Neutrophil (primary cell): ENCODE data around the gene DISP1.

Source experiments
- H3K27ac ChIP-seq: fragments of 200-600 bp; sonication (generic); 2 replicates; pipeline ENCODE4 v1.5.1; 2016; ENCODE audit warnings: mild to moderate bottlenecking, moderate library complexity
- H3K27me3 ChIP-seq: fragments of 200-600 bp; sonication (generic); 2 replicates; pipeline ENCODE4 v1.6.0; 2016; ENCODE audit warnings: mild to moderate bottlenecking
- H3K36me3 ChIP-seq: fragments of 200-600 bp; sonication (generic); 2 replicates; pipeline ENCODE4 v1.5.1; 2017
- H3K4me1 ChIP-seq, 2 experiments: fragments of 200-600 bp in 1 of 2; sonication (generic) in 1 of 2; 1 replicate in 1 of 2; 2 replicates in 1 of 2; pipeline versions ENCODE4 v1.5.1 to v1.6.1; 2013 to 2016; ENCODE audit warnings: low read depth in 1 of 2, low read length in 1 of 2, mild to moderate bottlenecking in 1 of 2, moderate library complexity in 1 of 2; ENCODE audit not compliant: control insufficient read depth in 1 of 2, insufficient read depth in 1 of 2
- H3K4me3 ChIP-seq, 2 experiments: fragments of 200-600 bp in 1 of 2; sonication (generic) in 1 of 2; 1 replicate in 1 of 2; 2 replicates in 1 of 2; pipeline ENCODE4 v1.5.1; 2013 to 2016; ENCODE audit warnings: low read depth in 1 of 2, low read length in 1 of 2, mild to moderate bottlenecking in 1 of 2, moderate library complexity in 1 of 2
- H3K9me3 ChIP-seq: fragments of 200-600 bp; sonication (generic); 2 replicates; pipeline ENCODE4 v1.5.1; 2016
- TF ChIP-seq, protein P1 (sequence below): fragments of 200-600 bp; sonication (generic); IDR thresholded peaks from 2 replicates; pipeline ENCODE4 v1.5.1; 2016; ENCODE audit warnings: antibody characterized with exemption

DISP1 gene

DNA sequence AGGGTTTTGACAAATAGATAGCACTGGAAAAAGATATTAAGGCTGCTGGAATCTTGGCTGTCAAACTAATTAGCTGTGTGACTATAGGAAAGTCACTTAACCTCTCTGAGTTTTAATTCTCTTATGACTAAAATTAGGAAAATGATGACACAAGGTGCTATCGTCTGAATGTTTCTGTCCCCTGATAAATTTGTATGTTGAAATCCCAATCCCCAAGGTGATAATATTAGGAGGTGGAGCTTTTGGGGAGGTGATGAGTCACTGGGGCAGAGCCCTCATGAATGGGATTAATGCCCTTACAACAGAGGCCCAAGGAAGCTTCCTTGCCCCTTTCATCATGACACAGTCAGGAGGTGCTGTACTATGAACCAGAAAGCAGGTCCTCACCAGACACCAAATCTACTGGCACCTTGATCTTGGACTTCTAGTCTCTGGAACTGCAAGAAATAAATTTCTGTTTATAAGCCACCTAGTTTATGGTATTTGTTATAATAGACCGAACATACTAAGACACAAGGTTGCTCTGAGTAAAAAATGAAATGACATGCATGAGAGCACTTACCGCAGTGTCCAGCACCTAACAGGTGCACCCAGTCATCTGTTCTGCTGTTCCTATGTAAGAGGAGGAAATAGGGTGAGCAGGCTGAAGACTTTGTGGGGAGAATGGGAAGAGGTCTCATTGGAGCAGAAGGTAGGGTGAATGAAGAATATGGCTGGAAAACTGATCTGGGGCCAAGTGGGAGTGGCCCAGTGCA lies 26.3 kb upstream of the DISP1 start:
- H3K27ac ChIP-seq: no peak overlapping the region
- no peak overlapping the region for H3K4me3 ChIP-seq
- H3K9me3 ChIP-seq: no peaks in the 10 kb centered on the region
- TF ChIP-seq, protein P1, sequence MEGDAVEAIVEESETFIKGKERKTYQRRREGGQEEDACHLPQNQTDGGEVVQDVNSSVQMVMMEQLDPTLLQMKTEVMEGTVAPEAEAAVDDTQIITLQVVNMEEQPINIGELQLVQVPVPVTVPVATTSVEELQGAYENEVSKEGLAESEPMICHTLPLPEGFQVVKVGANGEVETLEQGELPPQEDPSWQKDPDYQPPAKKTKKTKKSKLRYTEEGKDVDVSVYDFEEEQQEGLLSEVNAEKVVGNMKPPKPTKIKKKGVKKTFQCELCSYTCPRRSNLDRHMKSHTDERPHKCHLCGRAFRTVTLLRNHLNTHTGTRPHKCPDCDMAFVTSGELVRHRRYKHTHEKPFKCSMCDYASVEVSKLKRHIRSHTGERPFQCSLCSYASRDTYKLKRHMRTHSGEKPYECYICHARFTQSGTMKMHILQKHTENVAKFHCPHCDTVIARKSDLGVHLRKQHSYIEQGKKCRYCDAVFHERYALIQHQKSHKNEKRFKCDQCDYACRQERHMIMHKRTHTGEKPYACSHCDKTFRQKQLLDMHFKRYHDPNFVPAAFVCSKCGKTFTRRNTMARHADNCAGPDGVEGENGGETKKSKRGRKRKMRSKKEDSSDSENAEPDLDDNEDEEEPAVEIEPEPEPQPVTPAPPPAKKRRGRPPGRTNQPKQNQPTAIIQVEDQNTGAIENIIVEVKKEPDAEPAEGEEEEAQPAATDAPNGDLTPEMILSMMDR: no peak
- no peaks in the 10 kb centered on the region for H3K36me3 ChIP-seq
- H3K27me3 ChIP-seq: peaks cover 24% of the 10 kb centered on the region
- H3K4me1 ChIP-seq: no peaks in the 10 kb centered on the region

DNA sequence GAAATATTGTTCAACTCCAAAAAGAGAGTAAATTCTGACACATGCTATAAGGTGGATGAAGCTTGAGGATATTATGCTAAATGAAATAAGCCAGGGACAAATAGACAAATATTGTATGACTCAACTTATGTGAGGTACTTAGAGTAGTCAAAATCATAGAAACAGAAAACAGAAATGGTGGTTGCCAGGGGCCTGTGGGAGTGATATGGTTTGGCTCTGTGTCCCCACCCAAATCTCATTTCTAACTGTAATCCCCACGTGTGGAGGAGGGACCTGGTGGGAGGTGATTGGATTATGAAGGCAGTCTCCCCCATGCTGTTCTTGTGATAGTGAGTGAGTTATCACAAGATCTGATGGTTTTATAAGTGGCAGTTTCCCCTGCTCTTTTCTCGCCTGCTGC lies 24.7 kb upstream of the DISP1 start:
- TF ChIP-seq, protein P1: no peak
- H3K9me3 ChIP-seq: no peaks in the 10 kb centered on the region
- H3K27ac ChIP-seq: no peak overlapping the region
- peaks cover 10% of the 10 kb centered on the region for H3K27me3 ChIP-seq
- no peaks in the 10 kb centered on the region for H3K36me3 ChIP-seq
- no peaks in the 10 kb centered on the region for H3K4me1 ChIP-seq
- no peak overlapping the region for H3K4me3 ChIP-seq

DNA sequence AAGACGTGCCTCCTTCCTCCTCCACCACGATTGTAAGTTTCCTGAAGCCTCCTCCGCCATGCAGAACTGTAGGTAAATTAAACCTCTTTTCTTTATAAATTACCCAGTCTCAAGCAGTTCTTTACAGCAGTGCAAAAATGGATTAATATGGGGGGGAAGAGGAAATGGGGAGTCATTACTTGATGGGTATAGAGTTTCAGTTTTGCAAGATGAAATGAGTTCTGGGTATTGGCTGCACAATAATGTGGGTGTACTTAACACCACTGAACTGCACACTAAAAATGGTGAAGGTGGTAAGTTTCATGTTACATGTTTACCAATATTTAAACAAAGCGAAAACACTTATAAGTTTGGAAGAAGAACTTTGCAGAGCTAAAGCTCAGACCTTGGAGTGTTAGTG lies 24.3 kb upstream of the DISP1 start:
- TF ChIP-seq, protein P1: no peak
- Histone ChIP-seq H3K9me3 (no peaks in the 10 kb centered on the region), H3K27ac (no peak overlapping the region), H3K27me3 (peaks cover 6% of the 10 kb centered on the region), H3K4me3 (no peak overlapping the region), H3K36me3 (no peaks in the 10 kb centered on the region), H3K4me1 (no peaks in the 10 kb centered on the region)

DNA sequence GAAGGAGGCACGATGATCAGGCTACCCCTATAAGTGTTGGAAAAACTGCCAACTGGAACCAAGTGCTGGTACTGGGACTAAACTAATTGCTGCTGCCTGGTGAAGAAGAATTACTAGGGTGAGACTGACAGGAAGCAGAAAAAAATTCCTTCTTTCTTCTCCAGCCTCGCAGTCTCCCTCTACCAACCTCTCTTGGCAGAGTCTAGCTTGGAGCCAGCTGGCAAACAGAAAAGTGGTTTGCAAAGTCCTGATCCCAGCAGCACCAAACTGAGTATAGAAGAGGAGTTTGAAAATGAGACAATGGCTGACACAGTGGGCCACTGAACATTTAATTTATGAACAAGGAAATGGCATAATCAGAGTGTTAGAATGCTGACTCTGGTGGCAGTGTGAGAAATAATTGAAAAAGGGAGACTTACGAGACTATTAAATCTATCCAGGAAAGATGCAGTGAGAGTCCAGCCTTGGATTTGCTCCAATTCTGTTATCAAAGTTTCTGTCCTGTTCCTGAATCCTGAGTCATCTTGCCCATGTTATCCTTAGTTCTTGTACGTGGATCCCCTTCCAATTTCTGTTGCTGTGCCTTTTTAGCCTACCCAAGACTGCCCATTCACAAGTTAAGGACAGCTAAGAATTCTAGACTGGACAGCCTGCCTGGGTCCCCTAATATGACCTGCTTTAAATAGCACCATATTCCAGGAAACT lies 23.7 kb upstream of the DISP1 start:
- Histone ChIP-seq H3K27ac (no peak overlapping the region), H3K9me3 (no peaks in the 10 kb centered on the region), H3K4me1 (no peaks in the 10 kb centered on the region), H3K36me3 (no peaks in the 10 kb centered on the region), H3K27me3 (no peaks in the 10 kb centered on the region), H3K4me3 (no peak overlapping the region)
- TF ChIP-seq, protein P1: no peak

DNA sequence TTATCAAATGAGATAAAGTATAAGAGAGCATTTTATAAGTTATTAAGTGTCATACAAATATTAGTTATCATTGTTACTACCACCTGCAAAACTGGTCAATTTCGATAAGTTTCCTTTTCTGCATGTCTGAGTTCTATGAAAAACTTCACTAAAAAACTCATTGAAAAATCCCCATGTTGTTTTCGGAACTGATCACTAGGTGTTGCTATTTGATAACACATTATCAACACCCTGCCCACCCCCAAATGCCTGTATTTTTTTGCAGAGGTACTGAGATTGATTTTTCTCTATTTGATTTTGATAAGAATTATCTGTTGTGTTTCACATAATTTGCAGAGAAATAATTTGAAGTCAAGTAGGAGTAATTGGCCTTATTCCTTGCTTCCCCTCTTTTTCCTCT lies 22.1 kb upstream of the DISP1 start:
- H3K4me3 ChIP-seq: no peak overlapping the region
- no peaks in the 10 kb centered on the region for H3K4me1 ChIP-seq
- TF ChIP-seq, protein P1: no peak
- no peaks in the 10 kb centered on the region for H3K9me3 ChIP-seq
- H3K36me3 ChIP-seq: no peaks in the 10 kb centered on the region
- no peak overlapping the region for H3K27ac ChIP-seq
- peaks cover 2% of the 10 kb centered on the region for H3K27me3 ChIP-seq
